Neural cell (in vitro differentiated cells): ENCODE measurements around the gene ASCL2.

Experiments used
- EP300 ChIP-seq: fragments of 450-650 bp; conservative IDR thresholded peaks from 2 replicates; pipeline ENCODE4 v1.6.1; 2014; ENCODE audit warnings: antibody characterized with exemption, mild to moderate bottlenecking, moderate library complexity; ENCODE audit not compliant: poor library complexity, severe bottlenecking
- EZH2 ChIP-seq: fragments of 200-600, 300-800 bp; shearing (Covaris generic), sonication (generic); IDR thresholded peaks from 2 replicates; pipeline ENCODE4 v1.6.1; 2014; ENCODE audit warnings: antibody characterized with exemption, low read length, borderline replicate concordance, mild to moderate bottlenecking; ENCODE audit not compliant: insufficient read depth, poor library complexity, severe bottlenecking
- POLR2AphosphoS5 ChIP-seq: IDR thresholded peaks from 2 replicates; pipeline ENCODE4 v1.6.1; 2012
- RAD21 ChIP-seq: fragments of 450-650 bp; conservative IDR thresholded peaks from 2 replicates; pipeline ENCODE4 v1.6.1; 2014; ENCODE audit warnings: antibody characterized with exemption, mild to moderate bottlenecking, moderate library complexity
- TF ChIP-seq, protein P1 (sequence below): IDR thresholded peaks from 2 replicates; pipeline ENCODE4 v1.6.1; 2012; ENCODE audit warnings: borderline replicate concordance
- TF ChIP-seq, protein P2 (sequence below): fragments of 450-650 bp; IDR thresholded peaks from 2 replicates; pipeline ENCODE4 v1.5.1; 2014; ENCODE audit warnings: antibody characterized with exemption, mild to moderate bottlenecking, moderate library complexity; ENCODE audit not compliant: poor library complexity, severe bottlenecking

- no peak for TF ChIP-seq RAD21
- TF ChIP-seq, protein P1, sequence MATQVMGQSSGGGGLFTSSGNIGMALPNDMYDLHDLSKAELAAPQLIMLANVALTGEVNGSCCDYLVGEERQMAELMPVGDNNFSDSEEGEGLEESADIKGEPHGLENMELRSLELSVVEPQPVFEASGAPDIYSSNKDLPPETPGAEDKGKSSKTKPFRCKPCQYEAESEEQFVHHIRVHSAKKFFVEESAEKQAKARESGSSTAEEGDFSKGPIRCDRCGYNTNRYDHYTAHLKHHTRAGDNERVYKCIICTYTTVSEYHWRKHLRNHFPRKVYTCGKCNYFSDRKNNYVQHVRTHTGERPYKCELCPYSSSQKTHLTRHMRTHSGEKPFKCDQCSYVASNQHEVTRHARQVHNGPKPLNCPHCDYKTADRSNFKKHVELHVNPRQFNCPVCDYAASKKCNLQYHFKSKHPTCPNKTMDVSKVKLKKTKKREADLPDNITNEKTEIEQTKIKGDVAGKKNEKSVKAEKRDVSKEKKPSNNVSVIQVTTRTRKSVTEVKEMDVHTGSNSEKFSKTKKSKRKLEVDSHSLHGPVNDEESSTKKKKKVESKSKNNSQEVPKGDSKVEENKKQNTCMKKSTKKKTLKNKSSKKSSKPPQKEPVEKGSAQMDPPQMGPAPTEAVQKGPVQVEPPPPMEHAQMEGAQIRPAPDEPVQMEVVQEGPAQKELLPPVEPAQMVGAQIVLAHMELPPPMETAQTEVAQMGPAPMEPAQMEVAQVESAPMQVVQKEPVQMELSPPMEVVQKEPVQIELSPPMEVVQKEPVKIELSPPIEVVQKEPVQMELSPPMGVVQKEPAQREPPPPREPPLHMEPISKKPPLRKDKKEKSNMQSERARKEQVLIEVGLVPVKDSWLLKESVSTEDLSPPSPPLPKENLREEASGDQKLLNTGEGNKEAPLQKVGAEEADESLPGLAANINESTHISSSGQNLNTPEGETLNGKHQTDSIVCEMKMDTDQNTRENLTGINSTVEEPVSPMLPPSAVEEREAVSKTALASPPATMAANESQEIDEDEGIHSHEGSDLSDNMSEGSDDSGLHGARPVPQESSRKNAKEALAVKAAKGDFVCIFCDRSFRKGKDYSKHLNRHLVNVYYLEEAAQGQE = no peak
- TF ChIP-seq EP300 = no peak
- TF ChIP-seq, protein P2, sequence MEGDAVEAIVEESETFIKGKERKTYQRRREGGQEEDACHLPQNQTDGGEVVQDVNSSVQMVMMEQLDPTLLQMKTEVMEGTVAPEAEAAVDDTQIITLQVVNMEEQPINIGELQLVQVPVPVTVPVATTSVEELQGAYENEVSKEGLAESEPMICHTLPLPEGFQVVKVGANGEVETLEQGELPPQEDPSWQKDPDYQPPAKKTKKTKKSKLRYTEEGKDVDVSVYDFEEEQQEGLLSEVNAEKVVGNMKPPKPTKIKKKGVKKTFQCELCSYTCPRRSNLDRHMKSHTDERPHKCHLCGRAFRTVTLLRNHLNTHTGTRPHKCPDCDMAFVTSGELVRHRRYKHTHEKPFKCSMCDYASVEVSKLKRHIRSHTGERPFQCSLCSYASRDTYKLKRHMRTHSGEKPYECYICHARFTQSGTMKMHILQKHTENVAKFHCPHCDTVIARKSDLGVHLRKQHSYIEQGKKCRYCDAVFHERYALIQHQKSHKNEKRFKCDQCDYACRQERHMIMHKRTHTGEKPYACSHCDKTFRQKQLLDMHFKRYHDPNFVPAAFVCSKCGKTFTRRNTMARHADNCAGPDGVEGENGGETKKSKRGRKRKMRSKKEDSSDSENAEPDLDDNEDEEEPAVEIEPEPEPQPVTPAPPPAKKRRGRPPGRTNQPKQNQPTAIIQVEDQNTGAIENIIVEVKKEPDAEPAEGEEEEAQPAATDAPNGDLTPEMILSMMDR = no peak
- TF ChIP-seq POLR2AphosphoS5 = no peak
- no peak for TF ChIP-seq EZH2
Measured at GRCh38 chr11:2293531-2293971, 23.2 kb upstream of the ASCL2 start.
